GM12891 (cell line): ENCODE data around the gene MYH9.

Source experiments
- DNase-seq: peaks from one replicate; pipeline ENCODE4 v3.0.0; 2011; ENCODE audit warnings: low spot score; ENCODE audit not compliant: insufficient read length
- FAIRE-seq: peaks from 2 replicates; lab custom pipeline; 2011; peaks lifted over from hg19 to GRCh38; lab: Jason Lieb, UNC
- PAX5 ChIP-seq: IDR thresholded peaks from 2 replicates; pipeline ENCODE4 v1.6.1; 2011; ENCODE audit warnings: low read length, moderate library complexity, mild to moderate bottlenecking; ENCODE audit not compliant: insufficient read depth, severe bottlenecking
- POLR2A ChIP-seq: IDR thresholded peaks from 2 replicates; pipeline ENCODE4 v1.6.1; 2011; ENCODE audit warnings: low read depth, low read length, control low read depth
- POLR2AphosphoS5 ChIP-seq: IDR thresholded peaks from 2 replicates; pipeline ENCODE4 v1.6.1; 2011; ENCODE audit warnings: low read depth, low read length, control low read depth
- POU2F2 ChIP-seq: IDR thresholded peaks from 2 replicates; pipeline ENCODE4 v1.6.1; 2011; ENCODE audit warnings: low read depth, mild to moderate bottlenecking, control low read depth, low read length, moderate library complexity
- SPI1 ChIP-seq: IDR thresholded peaks from 2 replicates; pipeline ENCODE4 v1.6.1; 2011; ENCODE audit warnings: low read depth, low read length, control low read depth
- TAF1 ChIP-seq: IDR thresholded peaks from 2 replicates; pipeline ENCODE4 v1.6.1; 2011; ENCODE audit warnings: low read depth, low read length, control low read depth

Gene MYH9

DNA sequence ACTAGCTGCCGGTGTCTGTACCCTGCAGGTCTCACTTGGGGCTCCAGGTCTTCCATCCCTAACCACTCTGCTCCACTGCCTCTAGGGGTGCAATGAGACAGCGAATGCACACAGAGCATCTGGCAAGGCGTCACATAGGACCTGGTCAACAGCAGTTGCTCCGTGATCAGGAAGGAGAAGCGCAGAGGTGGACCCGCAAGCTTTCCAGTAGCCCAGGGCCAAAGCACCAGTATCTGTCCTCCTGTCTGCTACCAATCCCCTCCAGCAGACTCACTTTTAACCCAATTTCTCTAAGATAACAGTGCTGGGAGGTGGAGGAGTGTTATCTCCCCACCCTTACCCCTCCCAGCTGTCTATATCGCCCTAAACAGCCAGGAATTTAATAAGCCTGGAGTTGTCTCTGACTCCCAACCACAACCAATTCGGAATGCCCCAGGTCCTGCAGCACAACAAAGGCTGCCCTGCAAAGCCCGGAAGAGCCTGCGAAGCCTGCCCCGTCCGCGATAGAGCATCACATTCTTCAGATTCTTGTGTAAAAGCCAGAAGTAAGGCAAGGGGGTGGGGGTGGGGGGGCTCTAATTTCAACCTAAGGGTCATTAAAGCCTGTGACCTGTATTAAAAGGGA lies 19.3 kb downstream of the MYH9 start:
- DNase-seq: no peak
- no peak for FAIRE-seq

DNA sequence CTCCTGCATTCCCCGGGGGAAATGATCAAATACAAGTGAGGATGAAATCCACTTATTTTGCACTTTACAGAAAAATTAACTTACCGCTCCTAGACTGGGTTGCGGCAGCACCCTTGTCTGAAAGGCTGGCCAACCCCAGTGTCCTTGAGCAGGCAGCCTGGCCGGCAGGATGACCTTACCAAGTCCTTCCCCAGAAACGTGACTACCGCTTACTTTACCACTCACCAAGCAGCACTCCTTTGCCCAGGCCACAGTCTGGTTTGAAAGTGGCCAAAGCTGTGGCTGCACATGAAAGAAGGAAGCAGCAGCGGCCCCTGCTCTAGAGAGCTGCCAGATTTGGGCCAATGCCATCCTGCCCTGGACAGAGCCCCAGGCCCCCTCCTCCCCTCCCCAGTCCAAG lies 20.3 kb downstream of the MYH9 start:
- no peak for DNase-seq
- FAIRE-seq: no peak
- TF ChIP-seq PAX5 (no peak), POLR2A (no peak), POU2F2 (no peak), TAF1 (no peak), SPI1 (no peak), POLR2AphosphoS5 (no peak)

More for the DNA sequence above, 19.3 kb downstream of the MYH9 start:
- TF ChIP-seq POLR2A (no peak), TAF1 (no peak), POLR2AphosphoS5 (no peak), SPI1 (no peak), POU2F2 (no peak), PAX5 (no peak)

DNA sequence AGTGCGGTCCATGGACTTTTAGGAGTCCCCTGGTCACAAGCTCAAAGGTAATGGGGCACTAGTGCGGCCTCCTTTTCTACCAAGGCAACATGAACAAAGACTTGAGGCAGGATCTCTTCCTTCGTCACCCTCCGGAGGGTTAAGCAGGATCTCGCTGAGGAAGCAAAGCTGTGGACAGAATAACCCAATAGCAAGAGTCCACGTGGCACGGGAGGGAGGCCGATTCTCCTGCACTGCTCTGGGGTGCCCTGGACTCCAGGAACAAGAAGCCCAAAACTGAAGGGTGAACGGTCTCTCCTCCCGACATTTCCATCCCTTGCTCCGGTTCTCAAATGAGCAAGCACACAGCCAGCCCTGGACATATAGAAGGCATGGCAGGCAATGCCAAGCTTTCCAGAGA lies 20.7 kb downstream of the MYH9 start:
- no peak for TF ChIP-seq POLR2A
- TF ChIP-seq TAF1: no peak
- TF ChIP-seq SPI1: no peak
- TF ChIP-seq POU2F2: no peak
- TF ChIP-seq POLR2AphosphoS5: no peak
- TF ChIP-seq PAX5: no peak
- DNase-seq (no peak), FAIRE-seq (no peak)

DNA sequence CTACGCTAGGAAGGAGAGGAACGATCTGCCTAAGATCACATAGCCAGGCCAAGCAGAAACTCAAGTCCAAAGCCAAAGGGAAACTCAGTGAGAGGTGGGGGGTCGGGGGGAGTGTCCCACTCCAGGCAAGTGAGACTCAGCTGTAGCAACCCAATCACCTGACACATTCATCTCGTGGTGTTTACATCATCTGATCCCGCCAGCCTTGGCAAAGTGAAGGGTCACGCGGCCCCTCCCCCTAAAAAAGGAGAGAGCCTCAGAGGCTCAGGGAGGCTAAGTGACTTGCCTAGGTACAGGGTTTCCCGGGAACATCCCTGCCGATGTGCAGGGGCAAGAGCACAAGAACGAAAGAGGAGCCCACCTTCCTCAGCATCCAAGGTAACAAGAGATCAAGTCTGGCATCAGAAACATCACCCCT lies 21.5 kb downstream of the MYH9 start:
- no peak for TF ChIP-seq POLR2AphosphoS5
- no peak for TF ChIP-seq PAX5
- TF ChIP-seq SPI1: no peak
- TF ChIP-seq POU2F2: no peak
- TF ChIP-seq POLR2A: no peak
- DNase-seq: no peak
- peak; percentile 54 for FAIRE-seq

DNA sequence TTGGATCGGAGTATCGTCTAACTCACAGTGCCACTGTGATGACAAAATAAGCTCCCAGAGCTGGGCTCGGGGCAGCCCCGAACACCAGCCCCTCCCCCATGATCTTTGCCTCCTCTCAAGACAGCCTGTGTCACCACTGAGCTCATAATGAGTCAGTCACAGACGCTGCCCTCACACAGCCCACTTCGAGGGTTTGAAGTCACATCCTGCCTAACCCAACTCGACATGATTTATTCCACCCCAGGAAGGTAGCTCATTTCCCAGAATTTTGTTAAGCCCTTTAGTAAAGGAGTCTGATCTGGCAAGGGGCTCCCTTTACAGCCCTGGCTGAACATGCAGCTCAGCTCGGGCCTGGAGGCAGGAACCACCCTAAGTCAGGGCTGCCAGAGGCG lies 22.8 kb downstream of the MYH9 start:
- peak; percentile 87 for FAIRE-seq
- peak; percentile 60 for DNase-seq

DNA sequence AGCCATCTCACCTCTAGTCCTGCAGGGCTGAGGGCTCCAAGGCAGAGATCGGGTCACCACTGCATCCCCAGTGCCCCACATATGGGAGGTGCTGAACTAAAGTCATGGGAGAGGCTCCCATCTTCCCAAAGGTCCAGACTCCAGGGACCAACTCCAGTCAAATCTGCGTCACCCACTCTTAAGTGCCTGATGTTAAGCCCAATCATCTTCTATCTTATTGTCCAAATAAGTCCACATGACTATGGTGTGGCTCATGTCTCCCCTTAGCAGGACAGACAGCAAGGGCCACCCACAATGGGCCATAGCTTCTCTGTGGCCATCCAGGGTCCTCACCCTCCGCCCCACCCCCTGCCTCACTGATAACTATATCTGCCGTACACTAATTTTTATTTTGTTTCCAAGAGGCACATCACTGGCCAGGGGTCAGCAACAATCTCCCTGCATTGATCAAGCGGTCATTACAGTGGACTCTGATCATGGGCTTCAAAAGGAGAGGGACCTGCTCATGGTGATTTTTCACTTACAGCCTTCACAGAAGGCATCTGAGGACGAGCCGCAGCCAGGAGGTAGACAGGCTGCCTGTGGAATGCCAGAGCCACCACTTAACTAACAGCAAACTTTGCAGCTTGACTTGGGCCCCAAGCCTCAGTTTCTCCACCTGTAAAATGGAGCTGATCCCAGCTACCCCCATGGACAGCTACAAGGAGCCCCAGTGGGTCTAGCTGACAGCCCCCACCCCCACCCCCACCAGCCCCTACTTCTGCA lies 23.3 kb downstream of the MYH9 start:
- no peak for DNase-seq
- FAIRE-seq: no peak
- TF ChIP-seq POLR2AphosphoS5 (no peak), POLR2A (no peak), PAX5 (no peak), SPI1 (no peak), POU2F2 (no peak), TAF1 (no peak)

More for the DNA sequence above, 22.8 kb downstream of the MYH9 start:
- TF ChIP-seq SPI1 (no peak), PAX5 (peak; percentile 50)

DNA sequence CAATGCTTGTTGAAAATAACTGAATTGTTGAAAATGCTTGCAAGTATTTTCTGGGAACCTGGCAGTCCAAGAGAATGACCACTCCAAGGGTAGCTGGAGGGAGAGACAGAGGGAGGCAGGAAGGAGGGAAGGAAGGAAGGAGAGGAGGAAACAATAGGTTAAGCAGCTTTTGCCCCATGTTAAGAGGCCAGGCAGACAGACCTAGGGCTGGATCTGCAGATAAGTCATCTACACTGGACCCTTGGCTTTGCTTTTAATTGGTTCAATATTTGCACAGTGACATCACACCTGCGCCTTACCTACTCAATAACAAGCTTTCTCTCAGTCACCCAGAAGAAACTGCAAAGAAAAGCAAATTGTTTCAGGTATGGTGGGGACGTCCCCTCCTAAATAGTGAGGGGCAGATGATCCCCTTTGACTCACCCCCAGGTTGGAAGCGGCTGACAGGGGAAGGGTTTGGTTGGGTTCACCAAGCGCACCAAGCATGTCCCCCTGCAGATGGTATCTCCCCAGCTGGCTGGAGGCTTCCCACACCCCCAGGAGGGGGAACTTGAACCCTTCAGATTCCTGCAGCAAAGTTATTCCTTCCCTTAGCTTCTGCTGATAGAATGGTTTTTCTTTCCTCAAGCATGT lies 24.3 kb downstream of the MYH9 start:
- TF ChIP-seq SPI1: no peak
- no peak for TF ChIP-seq POU2F2
- TF ChIP-seq POLR2AphosphoS5: no peak
- no peak for TF ChIP-seq POLR2A
- no peak for TF ChIP-seq PAX5
- no peak for TF ChIP-seq TAF1
- FAIRE-seq: no peak
- no peak for DNase-seq

DNA sequence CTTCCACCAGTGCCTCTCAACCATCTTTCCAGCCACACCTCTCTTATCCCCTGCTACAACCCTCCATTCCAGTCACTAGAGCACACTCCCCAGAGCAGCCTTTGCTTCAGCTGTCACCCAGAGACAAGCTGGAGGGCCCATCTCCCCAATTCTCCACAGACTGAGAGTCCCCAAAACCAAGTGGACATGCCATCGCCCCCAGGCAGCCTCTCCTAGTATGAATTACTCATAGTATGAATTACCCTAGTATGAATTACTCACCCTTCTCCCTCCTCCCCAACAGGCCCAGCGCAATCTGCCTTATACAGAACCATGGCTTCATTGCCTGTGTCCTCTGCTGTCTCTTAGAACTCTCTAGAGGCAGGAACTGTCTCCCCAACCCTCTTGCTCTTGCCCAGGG lies 24.8 kb downstream of the MYH9 start:
- FAIRE-seq: no peak
- TF ChIP-seq POLR2A (no peak), POLR2AphosphoS5 (no peak), TAF1 (no peak), POU2F2 (no peak), PAX5 (no peak), SPI1 (no peak)
- no peak for DNase-seq

DNA sequence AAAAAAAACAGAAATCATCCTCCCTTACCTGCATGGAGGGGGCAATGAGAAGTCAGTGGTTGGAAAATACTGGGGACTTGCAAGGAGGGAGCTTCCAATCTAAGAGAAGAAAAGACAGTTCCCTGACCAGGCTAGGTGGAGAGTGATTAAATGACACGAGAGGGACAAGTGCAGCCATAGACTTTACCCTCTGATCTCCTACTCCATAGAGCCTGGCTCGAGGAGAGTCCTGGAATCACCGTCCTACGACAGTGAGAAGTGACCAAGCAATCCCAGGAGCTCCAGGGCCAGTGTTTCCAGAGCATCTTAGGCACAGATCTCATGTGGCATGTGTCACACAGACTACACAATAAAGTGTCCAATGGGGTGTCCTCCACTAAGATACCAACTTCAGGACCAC lies 25.7 kb downstream of the MYH9 start:
- TF ChIP-seq POLR2A (no peak), POLR2AphosphoS5 (no peak), SPI1 (no peak), TAF1 (no peak), POU2F2 (no peak), PAX5 (no peak)
- FAIRE-seq (no peak), DNase-seq (no peak)

DNA sequence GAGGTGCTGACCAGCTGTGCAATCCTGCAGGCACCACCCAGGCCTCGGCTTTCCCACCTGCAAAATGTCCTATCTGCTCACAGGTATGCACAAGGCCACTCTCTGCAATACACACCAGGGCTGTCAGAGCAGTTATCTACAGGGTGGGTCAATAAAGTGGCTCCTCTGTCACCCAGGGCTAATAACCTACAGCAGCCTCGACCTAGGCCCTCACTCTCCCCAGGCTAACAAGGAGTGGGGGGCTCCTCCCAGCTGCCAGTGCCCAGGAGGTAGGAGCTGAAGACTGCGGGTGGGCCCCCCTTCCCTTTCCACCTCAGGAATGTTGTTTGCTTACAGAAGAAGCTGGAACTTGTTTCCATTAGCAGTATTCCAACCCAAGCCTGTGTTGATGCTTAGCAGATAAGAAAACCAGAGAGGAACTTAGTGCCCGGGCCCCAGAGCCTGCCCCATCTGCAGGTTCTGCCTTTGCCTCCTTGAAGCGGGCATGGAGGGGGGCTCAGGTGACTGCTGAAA lies 26.8 kb downstream of the MYH9 start:
- FAIRE-seq (no peak), DNase-seq (no peak)
- TF ChIP-seq POLR2AphosphoS5: no peak
- no peak for TF ChIP-seq SPI1
- no peak for TF ChIP-seq PAX5
- TF ChIP-seq TAF1: no peak
- TF ChIP-seq POLR2A: no peak
- no peak for TF ChIP-seq POU2F2
